Suprapubic skin (tissue), 4 donors: ENCODE data around the gene CRB1.

Experiments
- EP300 ChIP-seq: sonication (generic); formaldehyde crosslinking; IDR thresholded peaks from one replicate; pipeline ENCODE4 v1.6.1; 2017; ENCODE audit warnings: antibody characterized with exemption
- POLR2A ChIP-seq, 2 donors: fragments of 450-650 bp; IDR thresholded peaks; one replicate each; pipeline ENCODE4 v1.6.1; 2017; ENCODE audit warnings: antibody characterized with exemption in 2 of 2, mild to moderate bottlenecking in 2 of 2, moderate library complexity in 2 of 2
- POLR2AphosphoS5 ChIP-seq, 3 donors: sonication (generic); formaldehyde crosslinking; IDR thresholded peaks; one replicate each; pipeline ENCODE4 v1.6.1; 2017; ENCODE audit warnings: antibody characterized with exemption in 3 of 3
- TF ChIP-seq, protein P1 (sequence below), 2 donors: fragments of 200-600 bp in 1 of 2; fragments of 450-650 bp in 1 of 2; sonication (generic) in 1 of 2; IDR thresholded peaks; one replicate each; pipeline ENCODE4 v1.5.1; 2016 to 2019; ENCODE audit warnings: antibody characterized with exemption in 2 of 2, mild to moderate bottlenecking in 1 of 2, moderate library complexity in 1 of 2

GRCh38 chr1:197399755-197400521 is 131.9 kb downstream of the CRB1 start:
- TF ChIP-seq POLR2A (IDR thresholded peaks at IDR 0.05): no peak
- TF ChIP-seq, protein P1, sequence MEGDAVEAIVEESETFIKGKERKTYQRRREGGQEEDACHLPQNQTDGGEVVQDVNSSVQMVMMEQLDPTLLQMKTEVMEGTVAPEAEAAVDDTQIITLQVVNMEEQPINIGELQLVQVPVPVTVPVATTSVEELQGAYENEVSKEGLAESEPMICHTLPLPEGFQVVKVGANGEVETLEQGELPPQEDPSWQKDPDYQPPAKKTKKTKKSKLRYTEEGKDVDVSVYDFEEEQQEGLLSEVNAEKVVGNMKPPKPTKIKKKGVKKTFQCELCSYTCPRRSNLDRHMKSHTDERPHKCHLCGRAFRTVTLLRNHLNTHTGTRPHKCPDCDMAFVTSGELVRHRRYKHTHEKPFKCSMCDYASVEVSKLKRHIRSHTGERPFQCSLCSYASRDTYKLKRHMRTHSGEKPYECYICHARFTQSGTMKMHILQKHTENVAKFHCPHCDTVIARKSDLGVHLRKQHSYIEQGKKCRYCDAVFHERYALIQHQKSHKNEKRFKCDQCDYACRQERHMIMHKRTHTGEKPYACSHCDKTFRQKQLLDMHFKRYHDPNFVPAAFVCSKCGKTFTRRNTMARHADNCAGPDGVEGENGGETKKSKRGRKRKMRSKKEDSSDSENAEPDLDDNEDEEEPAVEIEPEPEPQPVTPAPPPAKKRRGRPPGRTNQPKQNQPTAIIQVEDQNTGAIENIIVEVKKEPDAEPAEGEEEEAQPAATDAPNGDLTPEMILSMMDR (IDR thresholded peaks at IDR 0.05): no peak
- TF ChIP-seq EP300: no peak
- no peak for TF ChIP-seq POLR2AphosphoS5 (IDR thresholded peaks at IDR 0.05)
